ENCODE data around the gene USP5.

DNA sequence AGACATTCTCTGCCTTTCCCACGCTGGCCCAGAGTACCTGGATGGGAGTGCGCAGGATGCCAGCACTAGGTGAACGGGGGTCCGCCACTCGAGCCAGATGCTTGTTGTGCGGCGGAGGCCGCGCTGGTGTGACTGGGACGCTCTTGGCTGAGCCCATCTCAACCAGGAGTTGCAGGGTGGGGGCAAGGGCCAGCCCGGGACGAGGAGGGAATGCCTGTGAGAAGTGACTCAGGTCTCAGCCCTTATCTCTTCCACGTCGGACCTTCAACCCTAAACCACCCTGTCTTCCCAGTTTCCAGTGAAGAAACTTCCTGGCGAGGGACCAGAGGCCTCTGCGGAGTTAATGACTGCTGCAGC lies 1.2 kb upstream of the USP5 start:
- TF ChIP-seq, protein P1, sequence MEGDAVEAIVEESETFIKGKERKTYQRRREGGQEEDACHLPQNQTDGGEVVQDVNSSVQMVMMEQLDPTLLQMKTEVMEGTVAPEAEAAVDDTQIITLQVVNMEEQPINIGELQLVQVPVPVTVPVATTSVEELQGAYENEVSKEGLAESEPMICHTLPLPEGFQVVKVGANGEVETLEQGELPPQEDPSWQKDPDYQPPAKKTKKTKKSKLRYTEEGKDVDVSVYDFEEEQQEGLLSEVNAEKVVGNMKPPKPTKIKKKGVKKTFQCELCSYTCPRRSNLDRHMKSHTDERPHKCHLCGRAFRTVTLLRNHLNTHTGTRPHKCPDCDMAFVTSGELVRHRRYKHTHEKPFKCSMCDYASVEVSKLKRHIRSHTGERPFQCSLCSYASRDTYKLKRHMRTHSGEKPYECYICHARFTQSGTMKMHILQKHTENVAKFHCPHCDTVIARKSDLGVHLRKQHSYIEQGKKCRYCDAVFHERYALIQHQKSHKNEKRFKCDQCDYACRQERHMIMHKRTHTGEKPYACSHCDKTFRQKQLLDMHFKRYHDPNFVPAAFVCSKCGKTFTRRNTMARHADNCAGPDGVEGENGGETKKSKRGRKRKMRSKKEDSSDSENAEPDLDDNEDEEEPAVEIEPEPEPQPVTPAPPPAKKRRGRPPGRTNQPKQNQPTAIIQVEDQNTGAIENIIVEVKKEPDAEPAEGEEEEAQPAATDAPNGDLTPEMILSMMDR (IDR thresholded peaks at IDR 0.05): no peak
- no peak for TF ChIP-seq POLR2A (IDR thresholded peaks at IDR 0.05)

Data from esophagus squamous epithelium (tissue), 4 donors.